G401.6 (cell line): ENCODE results near the gene MRC1.

Source experiments
- FAIRE-seq: peaks from 2 replicates; lab custom pipeline; 2012; peaks lifted over from hg19 to GRCh38; lab: Jason Lieb, UNC

Gene MRC1

GRCh38 chr10:17808971-17809841, at the start of gene MRC1:
Gene MRC1, plus strand, starts transcription at chr10:17809348. Its CDS starts 118 bp downstream, at chr10:17809466.
- no peak for FAIRE-seq

GRCh38 chr10:17764142-17764541, 45.0 kb upstream of the MRC1 start:
- no peak for FAIRE-seq

- no peak for FAIRE-seq
These were observed 43.5 kb upstream of the MRC1 start for GRCh38 chr10:17765602-17766001.

- no peak for FAIRE-seq
These were observed 42.4 kb upstream of the MRC1 start for GRCh38 chr10:17766731-17767130.

- no peak for FAIRE-seq
These were observed 40.7 kb upstream of the MRC1 start for GRCh38 chr10:17768496-17768895.

- FAIRE-seq, result no peak
These were observed 40.2 kb upstream of the MRC1 start for GRCh38 chr10:17768957-17769356.

- FAIRE-seq, result no peak
These were observed 38.1 kb upstream of the MRC1 start for GRCh38 chr10:17771017-17771416.

GRCh38 chr10:17779784-17780183, 29.4 kb upstream of the MRC1 start:
- FAIRE-seq, result no peak

- FAIRE-seq, result no peak
These were observed 28.4 kb upstream of the MRC1 start for GRCh38 chr10:17780727-17781126.

GRCh38 chr10:17781856-17782255, 27.3 kb upstream of the MRC1 start:
- FAIRE-seq, result no peak

- FAIRE-seq, result no peak
These were observed 26.1 kb upstream of the MRC1 start for GRCh38 chr10:17782921-17783665.

GRCh38 chr10:17783751-17784150, 25.4 kb upstream of the MRC1 start:
- no peak for FAIRE-seq

GRCh38 chr10:17784688-17785087, 24.5 kb upstream of the MRC1 start:
- FAIRE-seq, result no peak

- no peak for FAIRE-seq
These were observed 23.7 kb upstream of the MRC1 start for GRCh38 chr10:17785276-17785930.

- FAIRE-seq, result peak; percentile 98
These were observed 21.8 kb upstream of the MRC1 start for GRCh38 chr10:17787087-17787961.

- FAIRE-seq, result no peak
These were observed 20.5 kb upstream of the MRC1 start for GRCh38 chr10:17788646-17789045.

- no peak for FAIRE-seq
These were observed 19.8 kb upstream of the MRC1 start for GRCh38 chr10:17789396-17789795.

- no peak for FAIRE-seq
These were observed 18.5 kb upstream of the MRC1 start for GRCh38 chr10:17790651-17791050.

GRCh38 chr10:17792991-17793390, 16.2 kb upstream of the MRC1 start:
- FAIRE-seq, result no peak

GRCh38 chr10:17793823-17794644, 15.1 kb upstream of the MRC1 start:
- FAIRE-seq, result peak; percentile 47

- no peak for FAIRE-seq
These were observed 14.1 kb upstream of the MRC1 start for GRCh38 chr10:17795083-17795482.
